ENCODE measurements around the gene CCL11.

DNA sequence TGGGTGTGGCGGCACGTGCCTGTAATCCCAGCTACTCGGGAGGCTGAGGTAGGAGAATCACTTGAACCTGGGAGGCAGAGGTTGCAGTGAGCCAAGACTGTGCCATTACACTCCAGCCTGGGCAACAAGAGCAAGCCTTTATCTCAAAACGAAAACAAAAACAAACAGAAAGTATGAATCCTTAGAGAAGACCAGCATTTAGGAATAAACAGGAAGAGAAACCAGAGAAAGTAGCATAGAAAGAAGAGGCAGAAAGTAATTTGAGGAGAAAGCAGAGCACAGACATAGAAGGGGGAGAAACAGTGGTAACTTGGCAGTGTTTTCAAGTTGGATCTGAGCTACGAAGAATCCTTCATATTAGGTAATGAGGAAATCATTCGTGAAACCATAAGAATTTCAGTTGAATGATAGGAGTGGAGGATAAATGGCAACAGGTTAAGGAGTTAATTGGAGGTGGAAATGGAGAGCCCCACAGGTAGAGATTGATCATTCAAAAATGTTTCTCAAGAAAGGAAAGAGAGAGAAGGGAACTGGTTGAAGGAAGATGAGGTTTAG is 40.1 kb upstream of the CCL11 start:
- TF ChIP-seq, protein P1, sequence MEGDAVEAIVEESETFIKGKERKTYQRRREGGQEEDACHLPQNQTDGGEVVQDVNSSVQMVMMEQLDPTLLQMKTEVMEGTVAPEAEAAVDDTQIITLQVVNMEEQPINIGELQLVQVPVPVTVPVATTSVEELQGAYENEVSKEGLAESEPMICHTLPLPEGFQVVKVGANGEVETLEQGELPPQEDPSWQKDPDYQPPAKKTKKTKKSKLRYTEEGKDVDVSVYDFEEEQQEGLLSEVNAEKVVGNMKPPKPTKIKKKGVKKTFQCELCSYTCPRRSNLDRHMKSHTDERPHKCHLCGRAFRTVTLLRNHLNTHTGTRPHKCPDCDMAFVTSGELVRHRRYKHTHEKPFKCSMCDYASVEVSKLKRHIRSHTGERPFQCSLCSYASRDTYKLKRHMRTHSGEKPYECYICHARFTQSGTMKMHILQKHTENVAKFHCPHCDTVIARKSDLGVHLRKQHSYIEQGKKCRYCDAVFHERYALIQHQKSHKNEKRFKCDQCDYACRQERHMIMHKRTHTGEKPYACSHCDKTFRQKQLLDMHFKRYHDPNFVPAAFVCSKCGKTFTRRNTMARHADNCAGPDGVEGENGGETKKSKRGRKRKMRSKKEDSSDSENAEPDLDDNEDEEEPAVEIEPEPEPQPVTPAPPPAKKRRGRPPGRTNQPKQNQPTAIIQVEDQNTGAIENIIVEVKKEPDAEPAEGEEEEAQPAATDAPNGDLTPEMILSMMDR (tag by site-specific recombination; IDR thresholded peaks at IDR 0.05) = no peak
- TF ChIP-seq ZBTB1 (tag by site-specific recombination; IDR thresholded peaks at IDR 0.05) (no peak), ZNF302 (tag by site-specific recombination; IDR thresholded peaks at IDR 0.05; ENCODE audit: low read depth) (no peak), HOXA7 (CRISPR knock-in tag; IDR thresholded peaks at IDR 0.05; ENCODE audit: borderline replicate concordance) (no peak), KLF16 (tag by site-specific recombination; IDR thresholded peaks at IDR 0.05) (no peak), GLI4 (tag by site-specific recombination; IDR thresholded peaks at IDR 0.05) (no peak), SETDB1 (IDR thresholded peaks at IDR 0.05; ENCODE audit: insufficient read length, low read length) (no peak)

Measured in HEK293 (cell line).